Lung (tissue), 12 donors: ENCODE results near the gene RPS6KL1. TPM values are rescaled to one million over a fixed set of nuclear protein-coding genes. Genes with fewer than 3 reads are reported as not detected.

Experiments used
- ATAC-seq: fragments of 200-7000 bp; cut with Tn5 transposase; one replicate; pipeline ENCODE4 v1.9.1; 2020; ENCODE audit warnings: moderate number of reproducible peaks; ENCODE audit not compliant: insufficient read depth, low FRiP score
- DNase-seq, 3 donors: peaks; one replicate each; pipeline ENCODE4 v3.0.0-alpha.2; 2013 to 2017
- H3K27ac ChIP-seq, 2 donors: one replicate each; pipeline ENCODE4 v1.5.1; 2013; ENCODE audit warnings: mild to moderate bottlenecking in 2 of 2, moderate library complexity in 2 of 2, control low read depth in 1 of 2, inconsistent platforms in 1 of 2, low read depth in 1 of 2, low read length in 1 of 2
- H3K27me3 ChIP-seq, 3 donors: one replicate each; pipeline ENCODE4 v1.5.1; 2013; ENCODE audit warnings: low read length in 2 of 3; ENCODE audit not compliant: control insufficient read depth in 3 of 3, insufficient read depth in 3 of 3
- H3K36me3 ChIP-seq, 4 donors: one replicate each; pipeline ENCODE4 v1.5.1; 2013; ENCODE audit warnings: low read length in 4 of 4, mild to moderate bottlenecking in 1 of 4, moderate library complexity in 1 of 4; ENCODE audit not compliant: control insufficient read depth in 4 of 4, insufficient read depth in 4 of 4
- H3K4me1 ChIP-seq, 5 donors: one replicate each; pipeline ENCODE4 v1.5.1; 2013; ENCODE audit warnings: low read length in 5 of 5, mild to moderate bottlenecking in 2 of 5, moderate library complexity in 1 of 5; ENCODE audit not compliant: control insufficient read depth in 5 of 5, insufficient read depth in 5 of 5
- H3K4me3 ChIP-seq: one replicate; pipeline ENCODE4 v1.5.1; 2013; ENCODE audit warnings: mild to moderate bottlenecking, control low read depth, moderate library complexity
- H3K9ac ChIP-seq, 2 donors: one replicate each; pipeline ENCODE4 v1.5.1; 2013; ENCODE audit warnings: low read length in 2 of 2, control low read depth in 1 of 2; ENCODE audit not compliant: insufficient read depth in 1 of 2
- H3K9me3 ChIP-seq, 4 donors: one replicate each; pipeline ENCODE4 v1.5.1; 2013; ENCODE audit warnings: low read length in 3 of 4, mild to moderate bottlenecking in 1 of 4, moderate library complexity in 1 of 4; ENCODE audit not compliant: control insufficient read depth in 4 of 4, insufficient read depth in 3 of 4
- CTCF ChIP-seq: IDR thresholded peaks from 2 replicates; pipeline ENCODE4 v1.5.1; 2012; ENCODE audit warnings: mild to moderate bottlenecking; ENCODE audit errors: control extremely low read depth, extremely low read depth
- WGBS, 2 donors: extraction: QIAGEN DNeasy Blood & Tissue Kit; methylation state at CpG; one replicate each; pipeline ENCODE4 v1.1.7; 2013; 5-methylcytosine and 5-hydroxymethylcytosine counted together
- polyA plus RNA-seq, 2 donors: library from polyadenylated mRNA; stranded (reverse); fragments of 200-250 nt; gene quantifications; one replicate each; pipeline ENCODE4 v1.2.1, GENCODE V29; 2013
- total RNA-seq, 2 donors: library from RNA; depleted of rRNA in 1 of 2; stranded (reverse); fragments of >200 nt in 1 of 2; gene quantifications; one replicate each; pipeline ENCODE4 v1.2.1, GENCODE V29; 2014 to 2021
- donor health status: control.
- donor health status: control.
- donor health status: Bipolar disorder and iron deficiency.
- donor health status: healthy.
- donor health status: DM: yes; HTN: yes; CAD: no.

RPS6KL1 gene
- total and polyA plus RNA-seq, 4 donors = 2.2 to 13.0 (median 4.3) TPM

GRCh38 chr14:74929242-74929641, 6.2 kb upstream of the RPS6KL1 start:
- Histone ChIP-seq H3K27ac (no peak overlapping the region), H3K9me3 (no peaks in the 10 kb centered on the region), H3K9ac (no peak overlapping the region), H3K4me1 (peaks cover 3 to 18% (median 7%) of the 10 kb centered on the region in 5 donors), H3K4me3 (no peak overlapping the region), H3K36me3 (no peaks in the 10 kb centered on the region), H3K27me3 (peaks cover 0 to 5% (median 5%) of the 10 kb centered on the region in 3 donors)
- no peak for TF ChIP-seq CTCF
- 49 to 61% methylated on average over 6 of the region's 6 CpGs for WGBS, 2 donors
- no peak for ATAC-seq
- no peak for DNase-seq

DNA sequence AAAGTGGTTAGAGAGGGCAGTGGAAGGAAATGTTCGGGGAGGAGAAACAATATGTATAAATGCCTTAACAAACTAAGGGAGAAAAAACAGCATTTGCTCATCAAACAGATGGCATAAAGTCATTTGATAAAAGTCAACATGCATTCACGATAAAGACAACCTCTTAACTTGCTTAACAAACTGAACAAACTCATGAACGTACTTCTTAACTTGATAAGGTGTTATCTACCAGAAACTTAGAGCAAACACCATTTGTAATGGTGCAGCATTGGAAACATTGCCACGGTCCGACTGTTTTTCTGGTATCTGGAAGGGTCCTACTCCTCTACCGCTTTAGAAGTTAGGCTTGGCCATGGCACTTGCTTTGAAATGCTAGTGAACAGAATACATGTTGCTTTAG, 4.2 kb upstream of the RPS6KL1 start:
- WGBS, 2 donors = 69 to 84% methylated on average over 6 of the region's 6 CpGs
- no peaks in the 10 kb centered on the region for H3K9me3 ChIP-seq
- H3K4me3 ChIP-seq = no peak overlapping the region
- H3K27me3 ChIP-seq = peaks cover 0 to 8% (median 8%) of the 10 kb centered on the region in 3 donors
- no peak for TF ChIP-seq CTCF
- no peaks in the 10 kb centered on the region for H3K36me3 ChIP-seq
- DNase-seq (no peak), ATAC-seq (no peak)
- no peak overlapping the region for H3K27ac ChIP-seq
- no peak overlapping the region for H3K9ac ChIP-seq
- peaks cover 0 to 6% (median under 1%) of the 10 kb centered on the region in 5 donors for H3K4me1 ChIP-seq

DNA sequence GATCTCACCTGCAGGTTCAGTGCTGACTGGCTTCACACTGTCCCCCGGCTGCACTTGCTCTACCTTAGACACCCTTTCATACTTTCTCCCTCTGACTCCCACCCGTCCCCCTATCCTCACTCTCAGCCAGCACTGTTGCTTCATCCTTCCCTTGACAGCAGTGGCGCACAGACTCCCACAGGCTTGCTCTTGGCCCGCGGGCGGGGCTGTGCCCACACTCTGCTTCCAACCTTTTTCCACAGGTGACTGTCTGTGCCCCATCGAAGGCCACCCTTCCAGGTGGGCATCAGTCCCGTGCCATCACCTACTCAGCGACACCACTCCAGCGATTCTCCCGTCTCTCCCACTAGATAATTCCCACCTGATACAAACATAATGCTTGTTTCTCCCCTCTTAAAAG, 1.0 kb upstream of the RPS6KL1 start:
- DNase-seq (no peak), ATAC-seq (no peak)
- no peak for TF ChIP-seq CTCF
- H3K9ac ChIP-seq = no peak overlapping the region
- 89 to 91% methylated on average over 11 of the region's 11 CpGs for WGBS, 2 donors
- peaks cover 0 to 4% (median 0%) of the 10 kb centered on the region in 5 donors for H3K4me1 ChIP-seq
- H3K36me3 ChIP-seq = no peaks in the 10 kb centered on the region
- H3K9me3 ChIP-seq = no peaks in the 10 kb centered on the region
- no peak overlapping the region for H3K4me3 ChIP-seq
- no peak overlapping the region for H3K27ac ChIP-seq
- peaks cover 0 to 8% (median 5%) of the 10 kb centered on the region in 3 donors for H3K27me3 ChIP-seq
